ENCODE results near the gene ACAN. TPM values are rescaled to one million over a fixed set of nuclear protein-coding genes. Genes with fewer than 3 reads are reported as not detected.
A peak's percentile ranks its signal among the peaks of the same experiment; 100 is the strongest.

Gene ACAN
- total and polyA plus RNA-seq, 2 of the 8 experiments (the other 6 are each of a cell fraction or from before 2014, with no cell fraction given): 0.71 to 0.73 TPM

GRCh38 chr15:88888719-88889118 lies 85.5 kb downstream of the ACAN start:
- no peak overlapping the region for H2AFZ ChIP-seq (ENCODE audit: low read length)
- no peak for FAIRE-seq
- no peak overlapping the region for H3K18ac ChIP-seq (ENCODE audit: extremely low read depth, low read length)
- H3K56ac ChIP-seq (replicated peaks; ENCODE audit: insufficient read length, low read depth, low read length): no peak overlapping the region
- H2BK15ac ChIP-seq (ENCODE audit: low read length): 0 out of 2 replicates have a peak overlapping the region, but pooled peaks have one; percentile 9
- H3K23me2 ChIP-seq (ENCODE audit: low read depth, low read length): peaks cover 4% of the 10 kb centered on the region; the same call in 1 of the 2 replicates
- no peak overlapping the region for H2BK120ac ChIP-seq (replicated peaks; ENCODE audit: low read depth, low read length)
- H3K9ac ChIP-seq (replicated peaks in 1 of 4; ENCODE audit: extremely low read depth in 1 of 4, low read depth in 3 of 4, low read length in 3 of 4): no peak overlapping the region; a peak in 2 of 7 replicates
- no peak overlapping the region for H3K4me3 ChIP-seq (ENCODE audit: extremely low read depth in 1 of 4, insufficient read depth in 2 of 4, low read depth in 3 of 4, low read length in 4 of 4)
- no peaks in the 10 kb centered on the region for H3K9me3 ChIP-seq (ENCODE audit: insufficient read depth in 2 of 2, low read depth in 1 of 2, low read length in 1 of 2)
- no peak overlapping the region for H4K8ac ChIP-seq (ENCODE audit: extremely low read depth, insufficient read depth, low read length)
- no peak overlapping the region for H3K4me2 ChIP-seq (ENCODE audit: insufficient read depth in 1 of 2, low read depth in 2 of 2, low read length in 2 of 2)
- ChIA-PET POLR2A (ENCODE audit: partially characterized antibody) (interaction anchor here (1.1 to 22.7 kb wide), 5 partner anchors 6 to 184 kb away, joined by 4 to 361 read pairs (median 167); partner anchors contain the start of genes HAPLN3 and MFGE8), CTCF (ENCODE audit: partially characterized antibody) (interaction anchor here (1.0 to 10.4 kb wide), 5 partner anchors 8 to 169 kb away, joined by 3 to 95 read pairs (median 5); no protein-coding TSS in a partner anchor)
- no peak overlapping the region for H3K23ac ChIP-seq (ENCODE audit: insufficient read length)
- H4K5ac ChIP-seq (ENCODE audit: insufficient read length, low read depth, low read length): no peak overlapping the region
- no peaks in the 10 kb centered on the region for H3K79me1 ChIP-seq (ENCODE audit: low read depth, low read length)
- no peak overlapping the region for H2BK5ac ChIP-seq (ENCODE audit: low read depth, low read length)
- H3K27me3 ChIP-seq (replicated peaks in 1 of 4; ENCODE audit: control insufficient read depth in 3 of 4, extremely low read depth in 1 of 4, insufficient read depth in 3 of 4, low read length in 3 of 4): no peaks in the 10 kb centered on the region; a peak in 1 of 7 replicates
- H2BK12ac ChIP-seq (ENCODE audit: low read depth, low read length): no peak overlapping the region
- H3K36me3 ChIP-seq (ENCODE audit: control insufficient read depth in 2 of 4, insufficient read depth in 4 of 4, low read length in 3 of 4): peaks cover 3 to 6% (median 4%) of the 10 kb centered on the region in 4 experiments; a peak in 3 of 8 replicates
- peaks cover 0 to 2% of the 10 kb centered on the region in 2 experiments for H4K20me1 ChIP-seq (replicated peaks in 1 of 2; ENCODE audit: control insufficient read depth in 1 of 2, insufficient read depth in 2 of 2, low read length in 2 of 2)
- H3K27ac ChIP-seq (ENCODE audit: low read depth, low read length): no peak overlapping the region
- no peak overlapping the region for H2BK20ac ChIP-seq (ENCODE audit: low read length)
- no peak overlapping the region for H3K14ac ChIP-seq (ENCODE audit: insufficient read length)
- no peak overlapping the region for H2AK5ac ChIP-seq (ENCODE audit: low read depth, low read length)
- no peak overlapping the region for H4K91ac ChIP-seq (replicated peaks; ENCODE audit: insufficient read length, low read length)
- H3K4me1 ChIP-seq (replicated peaks in 1 of 4; ENCODE audit: control insufficient read depth in 3 of 4, insufficient read depth in 4 of 4, low read length in 3 of 4): peaks cover 0 to 9% (median 4%) of the 10 kb centered on the region in 4 experiments; a peak in 4 of 7 replicates
- no peak overlapping the region for H3K4ac ChIP-seq (replicated peaks; ENCODE audit: insufficient read length, low read depth, low read length)
- peak; percentile 69 for TF ChIP-seq POLR2AphosphoS5 (IDR thresholded peaks at IDR 0.05; ENCODE audit: low read depth, low read length)
- TF ChIP-seq POLR2A (IDR thresholded peaks at IDR 0.05; ENCODE audit: control extremely low read depth in 1 of 2, low read depth in 2 of 2, low read length in 2 of 2): peak in 1 of 2 experiments; percentile 52; a peak in 1 of 3 replicates
- TF ChIP-seq CTBP2 (IDR thresholded peaks at IDR 0.05; ENCODE audit: borderline replicate concordance, insufficient read depth, insufficient read length, low read length): no peak
- WGBS, 2 experiments (ENCODE audit: extremely low coverage in 1 of 2, insufficient coverage in 1 of 2, insufficient read length in 1 of 2, insufficient replicate concordance in 2 of 2, low coverage in 1 of 2, low lambda C conversion rate in 2 of 2, missing lambda C conversion rate in 1 of 2): 83% methylated on average over 4 of the region's 5 CpGs; no CpG with 5 or more reads in 1 of the 2 experiments
- peaks cover 0 to 3% of the 10 kb centered on the region in 2 experiments; a peak in 1 of 4 replicates for H3K79me2 ChIP-seq (ENCODE audit: control insufficient read depth in 1 of 2, insufficient read depth in 2 of 2, low read length in 2 of 2)
- no peak for DNase-seq (ENCODE audit: low read depth in 1 of 2, low spot score in 2 of 2)
